Measurements from ENCODE around the gene PCDHGB1.

GRCh38 chr5:141363952-141364660 lies 14.2 kb downstream of the PCDHGB1 start, which contains the start of gene PCDHGA5:
- TF ChIP-seq, protein P1, sequence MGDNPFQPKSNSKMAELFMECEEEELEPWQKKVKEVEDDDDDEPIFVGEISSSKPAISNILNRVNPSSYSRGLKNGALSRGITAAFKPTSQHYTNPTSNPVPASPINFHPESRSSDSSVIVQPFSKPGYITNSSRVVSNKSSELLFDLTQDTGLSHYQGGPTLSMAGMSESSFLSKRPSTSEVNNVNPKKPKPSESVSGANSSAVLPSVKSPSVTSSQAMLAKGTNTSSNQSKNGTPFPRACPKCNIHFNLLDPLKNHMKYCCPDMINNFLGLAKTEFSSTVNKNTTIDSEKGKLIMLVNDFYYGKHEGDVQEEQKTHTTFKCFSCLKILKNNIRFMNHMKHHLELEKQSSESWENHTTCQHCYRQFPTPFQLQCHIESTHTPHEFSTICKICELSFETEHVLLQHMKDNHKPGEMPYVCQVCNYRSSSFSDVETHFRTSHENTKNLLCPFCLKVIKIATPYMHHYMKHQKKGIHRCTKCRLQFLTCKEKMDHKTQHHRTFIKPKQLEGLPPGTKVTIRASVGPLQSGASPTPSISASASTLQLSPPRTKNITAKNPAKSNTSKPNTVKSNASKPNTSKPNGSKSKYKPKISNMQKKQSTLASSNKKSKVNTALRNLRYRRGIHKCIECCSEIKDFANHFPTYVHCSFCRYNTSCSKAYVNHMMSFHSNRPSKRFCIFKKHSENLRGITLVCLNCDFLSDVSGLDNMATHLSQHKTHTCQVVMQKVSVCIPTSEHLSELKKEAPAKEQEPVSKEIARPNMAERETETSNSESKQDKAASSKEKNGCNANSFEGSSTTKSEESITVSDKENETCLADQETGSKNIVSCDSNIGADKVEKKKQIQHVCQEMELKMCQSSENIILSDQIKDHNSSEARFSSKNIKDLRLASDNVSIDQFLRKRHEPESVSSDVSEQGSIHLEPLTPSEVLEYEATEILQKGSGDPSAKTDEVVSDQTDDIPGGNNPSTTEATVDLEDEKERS (tag by site-specific recombination; IDR thresholded peaks at IDR 0.05) = no peak
- TF ChIP-seq ZNF184 (tag by site-specific recombination; IDR thresholded peaks at IDR 0.05) (no peak), ZNF24 (tag by site-specific recombination; IDR thresholded peaks at IDR 0.05) (no peak), GLI2 (tag by site-specific recombination; IDR thresholded peaks at IDR 0.05; ENCODE audit: borderline replicate concordance, low read depth) (no peak), ZNF394 (tag by site-specific recombination; IDR thresholded peaks at IDR 0.05; ENCODE audit: borderline replicate concordance) (no peak), ZNF23 (tag by site-specific recombination; IDR thresholded peaks at IDR 0.05; ENCODE audit: borderline replicate concordance) (no peak), ZNF223 (tag by site-specific recombination; IDR thresholded peaks at IDR 0.05) (no peak), ZNF324 (tag by site-specific recombination; IDR thresholded peaks at IDR 0.05) (no peak), PATZ1 (tag by site-specific recombination; IDR thresholded peaks at IDR 0.05) (no peak), ZNF501 (tag by site-specific recombination; IDR thresholded peaks at IDR 0.05) (no peak)
- TF ChIP-seq, protein P2, sequence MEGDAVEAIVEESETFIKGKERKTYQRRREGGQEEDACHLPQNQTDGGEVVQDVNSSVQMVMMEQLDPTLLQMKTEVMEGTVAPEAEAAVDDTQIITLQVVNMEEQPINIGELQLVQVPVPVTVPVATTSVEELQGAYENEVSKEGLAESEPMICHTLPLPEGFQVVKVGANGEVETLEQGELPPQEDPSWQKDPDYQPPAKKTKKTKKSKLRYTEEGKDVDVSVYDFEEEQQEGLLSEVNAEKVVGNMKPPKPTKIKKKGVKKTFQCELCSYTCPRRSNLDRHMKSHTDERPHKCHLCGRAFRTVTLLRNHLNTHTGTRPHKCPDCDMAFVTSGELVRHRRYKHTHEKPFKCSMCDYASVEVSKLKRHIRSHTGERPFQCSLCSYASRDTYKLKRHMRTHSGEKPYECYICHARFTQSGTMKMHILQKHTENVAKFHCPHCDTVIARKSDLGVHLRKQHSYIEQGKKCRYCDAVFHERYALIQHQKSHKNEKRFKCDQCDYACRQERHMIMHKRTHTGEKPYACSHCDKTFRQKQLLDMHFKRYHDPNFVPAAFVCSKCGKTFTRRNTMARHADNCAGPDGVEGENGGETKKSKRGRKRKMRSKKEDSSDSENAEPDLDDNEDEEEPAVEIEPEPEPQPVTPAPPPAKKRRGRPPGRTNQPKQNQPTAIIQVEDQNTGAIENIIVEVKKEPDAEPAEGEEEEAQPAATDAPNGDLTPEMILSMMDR (tag by site-specific recombination; IDR thresholded peaks at IDR 0.05) = no peak
- TF ChIP-seq, protein P3, sequence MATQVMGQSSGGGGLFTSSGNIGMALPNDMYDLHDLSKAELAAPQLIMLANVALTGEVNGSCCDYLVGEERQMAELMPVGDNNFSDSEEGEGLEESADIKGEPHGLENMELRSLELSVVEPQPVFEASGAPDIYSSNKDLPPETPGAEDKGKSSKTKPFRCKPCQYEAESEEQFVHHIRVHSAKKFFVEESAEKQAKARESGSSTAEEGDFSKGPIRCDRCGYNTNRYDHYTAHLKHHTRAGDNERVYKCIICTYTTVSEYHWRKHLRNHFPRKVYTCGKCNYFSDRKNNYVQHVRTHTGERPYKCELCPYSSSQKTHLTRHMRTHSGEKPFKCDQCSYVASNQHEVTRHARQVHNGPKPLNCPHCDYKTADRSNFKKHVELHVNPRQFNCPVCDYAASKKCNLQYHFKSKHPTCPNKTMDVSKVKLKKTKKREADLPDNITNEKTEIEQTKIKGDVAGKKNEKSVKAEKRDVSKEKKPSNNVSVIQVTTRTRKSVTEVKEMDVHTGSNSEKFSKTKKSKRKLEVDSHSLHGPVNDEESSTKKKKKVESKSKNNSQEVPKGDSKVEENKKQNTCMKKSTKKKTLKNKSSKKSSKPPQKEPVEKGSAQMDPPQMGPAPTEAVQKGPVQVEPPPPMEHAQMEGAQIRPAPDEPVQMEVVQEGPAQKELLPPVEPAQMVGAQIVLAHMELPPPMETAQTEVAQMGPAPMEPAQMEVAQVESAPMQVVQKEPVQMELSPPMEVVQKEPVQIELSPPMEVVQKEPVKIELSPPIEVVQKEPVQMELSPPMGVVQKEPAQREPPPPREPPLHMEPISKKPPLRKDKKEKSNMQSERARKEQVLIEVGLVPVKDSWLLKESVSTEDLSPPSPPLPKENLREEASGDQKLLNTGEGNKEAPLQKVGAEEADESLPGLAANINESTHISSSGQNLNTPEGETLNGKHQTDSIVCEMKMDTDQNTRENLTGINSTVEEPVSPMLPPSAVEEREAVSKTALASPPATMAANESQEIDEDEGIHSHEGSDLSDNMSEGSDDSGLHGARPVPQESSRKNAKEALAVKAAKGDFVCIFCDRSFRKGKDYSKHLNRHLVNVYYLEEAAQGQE (tag by site-specific recombination; IDR thresholded peaks at IDR 0.05) = no peak
- TF ChIP-seq, protein P4, sequence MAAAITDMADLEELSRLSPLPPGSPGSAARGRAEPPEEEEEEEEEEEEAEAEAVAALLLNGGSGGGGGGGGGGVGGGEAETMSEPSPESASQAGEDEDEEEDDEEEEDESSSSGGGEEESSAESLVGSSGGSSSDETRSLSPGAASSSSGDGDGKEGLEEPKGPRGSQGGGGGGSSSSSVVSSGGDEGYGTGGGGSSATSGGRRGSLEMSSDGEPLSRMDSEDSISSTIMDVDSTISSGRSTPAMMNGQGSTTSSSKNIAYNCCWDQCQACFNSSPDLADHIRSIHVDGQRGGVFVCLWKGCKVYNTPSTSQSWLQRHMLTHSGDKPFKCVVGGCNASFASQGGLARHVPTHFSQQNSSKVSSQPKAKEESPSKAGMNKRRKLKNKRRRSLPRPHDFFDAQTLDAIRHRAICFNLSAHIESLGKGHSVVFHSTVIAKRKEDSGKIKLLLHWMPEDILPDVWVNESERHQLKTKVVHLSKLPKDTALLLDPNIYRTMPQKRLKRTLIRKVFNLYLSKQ (tag by site-specific recombination; IDR thresholded peaks at IDR 0.05; ENCODE audit: borderline replicate concordance) = no peak
- TF ChIP-seq, protein P5, sequence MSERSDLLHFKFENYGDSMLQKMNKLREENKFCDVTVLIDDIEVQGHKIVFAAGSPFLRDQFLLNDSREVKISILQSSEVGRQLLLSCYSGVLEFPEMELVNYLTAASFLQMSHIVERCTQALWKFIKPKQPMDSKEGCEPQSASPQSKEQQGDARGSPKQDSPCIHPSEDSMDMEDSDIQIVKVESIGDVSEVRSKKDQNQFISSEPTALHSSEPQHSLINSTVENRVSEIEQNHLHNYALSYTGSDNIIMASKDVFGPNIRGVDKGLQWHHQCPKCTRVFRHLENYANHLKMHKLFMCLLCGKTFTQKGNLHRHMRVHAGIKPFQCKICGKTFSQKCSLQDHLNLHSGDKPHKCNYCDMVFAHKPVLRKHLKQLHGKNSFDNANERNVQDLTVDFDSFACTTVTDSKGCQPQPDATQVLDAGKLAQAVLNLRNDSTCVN (tag by site-specific recombination; optimal IDR thresholded peaks at IDR 0.05) = no peak
